GM19467 (cell line): ENCODE results near the gene IVD.

Experiments used
- ATAC-seq: cut with Tn5 transposase; IDR thresholded peaks from one replicate; pipeline ENCODE4 v1.9.1; 2021; ENCODE audit warnings: mild to moderate bottlenecking, moderate library complexity; ENCODE audit not compliant: unreplicated experiment

Gene IVD

DNA sequence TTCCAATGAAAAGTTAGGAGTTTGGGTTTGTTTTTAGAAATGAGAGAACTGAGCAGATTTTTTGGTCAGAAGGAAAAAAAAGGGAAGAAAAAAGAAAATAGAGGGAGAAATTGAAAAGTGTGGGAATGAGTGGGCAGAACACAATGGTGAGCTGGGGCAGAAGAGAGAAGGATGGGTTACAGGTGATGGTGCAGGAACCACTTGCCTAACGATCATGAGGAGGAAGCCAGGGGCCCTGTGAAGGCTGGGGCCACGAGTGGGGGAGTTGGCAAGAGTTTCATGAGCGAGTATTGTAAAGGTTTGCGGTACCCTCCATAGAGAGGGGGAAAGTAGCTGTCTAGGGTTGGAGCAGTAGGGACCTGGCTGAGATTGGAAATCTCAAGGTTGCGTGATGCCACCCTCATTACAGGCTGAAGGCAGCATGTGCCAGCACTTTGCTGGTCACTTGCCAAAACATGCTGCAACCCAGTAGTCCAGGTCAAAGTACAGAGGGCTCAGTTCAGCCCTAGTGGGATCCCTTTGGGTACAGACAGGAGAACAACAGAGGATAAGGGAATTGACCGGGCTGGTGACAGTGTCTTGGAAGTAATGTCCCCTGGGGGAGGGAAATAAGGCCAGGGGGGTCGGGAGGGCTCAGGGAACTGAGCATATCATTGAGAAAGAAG is 6.6 kb downstream of the IVD start:
- ATAC-seq: no peak

DNA sequence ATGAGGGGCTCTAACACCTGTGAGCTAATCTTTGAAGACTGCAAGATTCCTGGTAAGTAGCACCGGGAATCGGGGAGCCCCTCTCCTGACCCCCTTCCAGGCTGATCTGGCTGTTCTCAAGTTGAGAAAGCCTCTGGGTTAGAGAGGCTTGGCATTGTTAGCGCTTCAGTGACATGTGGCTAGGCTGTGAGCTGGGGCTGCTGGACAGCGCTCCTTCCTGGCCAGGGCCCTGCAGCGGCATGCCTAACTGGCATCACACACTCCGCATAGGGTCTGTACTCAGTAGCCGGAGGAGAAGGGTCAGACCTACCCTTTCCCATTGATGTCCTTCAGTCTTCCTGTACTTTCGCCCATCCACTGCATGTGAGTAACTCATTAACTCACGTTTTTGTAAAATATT is 7.4 kb downstream of the IVD start:
- no peak for ATAC-seq

- ATAC-seq: no peak
Measured at GRCh38 chr15:40414816-40415215, 9.2 kb downstream of the IVD start.

GRCh38 chr15:40415226-40415625 is 9.6 kb downstream of the IVD start:
- ATAC-seq: no peak

DNA sequence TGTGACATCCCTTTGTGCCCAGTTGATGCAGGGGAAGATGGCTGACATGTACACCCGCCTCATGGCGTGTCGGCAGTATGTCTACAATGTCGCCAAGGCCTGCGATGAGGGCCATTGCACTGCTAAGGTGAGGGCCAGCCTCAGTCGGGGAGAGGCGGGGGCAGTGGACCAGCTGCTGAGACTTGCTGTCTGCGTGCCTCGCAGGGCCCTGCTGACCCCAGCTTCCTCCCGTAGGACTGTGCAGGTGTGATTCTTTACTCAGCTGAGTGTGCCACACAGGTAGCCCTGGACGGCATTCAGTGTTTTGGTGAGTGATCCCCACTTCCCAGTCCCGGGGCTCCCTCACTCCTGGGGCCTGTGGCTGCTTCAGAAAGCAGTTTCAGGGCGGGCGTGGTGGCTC is 10.5 kb downstream of the IVD start:
- ATAC-seq: no peak

GRCh38 chr15:40418126-40418525 is 12.5 kb downstream of the IVD start:
- no peak for ATAC-seq

DNA sequence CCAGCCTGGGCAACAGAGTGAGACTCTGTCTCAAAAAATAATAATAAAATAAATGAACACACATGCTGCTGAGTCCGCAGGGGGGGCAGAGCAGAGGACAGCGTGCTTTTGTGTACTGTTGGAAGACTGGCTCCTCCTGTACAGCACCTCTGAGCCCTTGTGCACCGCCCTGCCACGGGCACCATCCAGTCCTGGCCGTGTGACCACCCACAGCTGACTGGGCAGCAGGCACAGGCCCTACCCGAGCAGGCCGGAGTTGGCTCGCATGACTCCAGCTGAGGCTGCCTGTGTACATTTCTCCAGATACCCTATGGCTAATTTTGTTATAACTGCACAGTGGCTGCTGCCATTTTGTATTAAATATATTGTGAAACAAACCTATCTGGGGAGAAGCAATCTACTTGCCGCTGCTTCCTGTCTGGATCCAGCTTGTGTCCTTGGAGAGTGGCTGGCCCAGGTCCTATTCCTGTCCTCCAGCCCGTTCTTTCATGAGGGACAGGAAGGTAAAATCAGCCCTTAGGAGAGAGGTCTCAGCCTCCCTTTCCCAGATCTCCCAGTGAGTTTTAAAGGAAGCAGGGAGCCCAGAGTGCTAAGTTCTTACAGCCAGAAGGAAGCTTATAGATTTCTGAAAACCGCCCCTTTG is 14.6 kb downstream of the IVD start:
- no peak for ATAC-seq

DNA sequence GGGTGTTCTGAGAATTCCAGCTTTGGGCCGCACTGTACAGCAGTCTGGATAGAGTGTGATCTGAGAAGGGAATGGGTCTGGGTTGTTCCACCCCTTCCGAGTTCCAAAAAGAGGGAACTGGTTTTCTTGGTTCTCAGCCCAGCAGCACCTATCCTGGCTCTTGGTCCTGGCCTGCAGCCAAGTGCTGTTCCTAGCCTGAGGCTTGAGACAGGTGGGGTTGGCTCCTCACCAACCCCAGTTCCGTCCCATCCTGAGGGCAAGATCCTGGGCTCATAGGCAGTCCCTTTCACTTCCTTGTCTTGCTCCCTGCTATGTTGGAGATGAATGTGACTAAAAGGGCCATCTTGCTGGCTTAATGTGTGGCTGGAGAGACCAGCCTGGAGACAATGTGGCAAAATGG is 15.2 kb downstream of the IVD start:
- ATAC-seq: no peak

GRCh38 chr15:40421246-40422157 is 15.9 kb downstream of the IVD start:
- peak; percentile 73 for ATAC-seq

DNA sequence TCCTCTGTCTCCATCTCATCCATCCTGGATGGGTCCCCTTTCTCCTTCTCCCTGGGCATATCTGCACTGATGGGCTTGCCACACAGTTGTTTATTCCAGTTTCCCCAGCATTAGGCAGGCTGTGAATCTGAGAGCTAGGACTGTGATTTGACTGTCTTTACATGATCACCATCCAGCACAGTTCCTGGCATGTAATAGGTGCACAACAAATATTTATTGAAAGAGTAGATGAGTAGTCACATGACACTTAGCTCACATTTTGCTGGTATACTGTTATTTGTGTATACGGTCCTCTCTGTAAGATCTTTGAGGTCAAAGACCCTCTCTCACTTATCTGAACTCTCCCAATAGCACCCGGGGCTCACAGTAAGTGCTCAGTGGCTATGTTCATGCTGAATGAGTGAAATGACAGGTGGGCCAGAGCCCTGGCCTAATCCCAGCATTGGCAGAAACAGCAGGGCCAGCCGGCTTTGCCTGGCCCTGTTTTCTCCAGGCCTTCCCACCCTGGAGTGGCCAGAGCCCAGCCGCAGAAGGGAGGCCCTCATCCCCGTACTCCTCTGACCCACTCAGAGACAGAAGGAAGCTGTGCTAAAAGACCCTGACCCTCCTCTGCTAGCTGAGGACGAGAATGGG is 19.0 kb downstream of the IVD start:
- no peak for ATAC-seq

DNA sequence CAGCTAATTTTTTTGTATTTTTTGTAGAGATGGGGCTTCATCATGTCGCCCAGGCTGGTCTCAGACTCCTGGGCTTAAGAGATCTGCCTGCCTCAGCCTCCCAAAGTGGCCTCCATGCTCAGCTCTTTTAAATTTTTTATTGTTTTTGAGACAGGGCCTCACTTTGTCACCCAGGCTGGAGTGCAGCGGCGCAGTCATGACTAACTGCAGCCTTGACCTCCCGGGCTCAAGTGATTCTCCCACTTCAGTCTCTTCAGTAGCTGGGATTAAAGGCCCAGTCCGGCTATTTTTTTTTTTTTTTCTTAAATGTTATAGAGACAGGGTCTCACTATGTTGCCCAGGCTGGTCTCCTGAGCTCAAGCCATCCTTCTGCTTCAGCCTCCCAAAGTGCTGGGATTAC is 20.1 kb downstream of the IVD start:
- ATAC-seq: no peak

DNA sequence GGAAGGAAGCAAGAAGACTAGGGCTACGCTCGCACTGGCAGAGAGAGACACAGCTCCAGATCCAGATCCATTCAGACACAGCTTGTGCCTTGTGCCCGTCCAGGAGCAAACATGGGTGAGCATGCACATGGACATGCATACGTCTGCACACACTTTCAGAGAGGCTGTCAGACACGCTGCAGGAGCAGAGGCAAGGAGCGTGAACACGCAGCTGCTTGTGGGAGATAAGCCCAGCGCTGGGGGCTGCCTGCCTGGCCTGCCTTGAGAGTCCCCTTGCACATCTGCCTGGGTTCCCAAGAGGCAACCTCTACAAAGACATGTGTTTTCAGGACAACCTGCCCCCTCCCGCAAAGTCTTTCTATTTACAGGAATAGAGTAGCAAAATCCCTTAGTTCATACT is 21.6 kb downstream of the IVD start:
- ATAC-seq: no peak

DNA sequence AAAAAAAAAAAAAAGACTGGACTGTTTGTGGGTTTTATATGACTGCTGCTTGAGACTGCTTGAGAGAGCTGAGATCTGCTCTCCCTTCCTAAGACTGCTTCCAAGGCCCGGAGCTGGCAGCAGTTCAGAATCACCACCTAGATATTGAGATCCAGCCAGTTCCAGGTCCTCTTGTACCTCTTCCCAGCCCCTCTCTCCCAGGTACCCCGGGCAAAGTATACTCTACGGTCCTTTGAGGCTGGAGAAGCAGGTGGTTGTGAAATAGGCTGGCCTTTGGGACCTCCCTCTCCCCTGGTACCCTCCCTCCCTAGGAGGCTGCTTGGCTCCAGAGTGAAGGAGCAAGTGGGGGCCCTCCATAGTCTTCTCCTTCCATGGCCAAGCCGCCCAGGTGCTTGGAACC is 22.6 kb downstream of the IVD start:
- no peak for ATAC-seq

DNA sequence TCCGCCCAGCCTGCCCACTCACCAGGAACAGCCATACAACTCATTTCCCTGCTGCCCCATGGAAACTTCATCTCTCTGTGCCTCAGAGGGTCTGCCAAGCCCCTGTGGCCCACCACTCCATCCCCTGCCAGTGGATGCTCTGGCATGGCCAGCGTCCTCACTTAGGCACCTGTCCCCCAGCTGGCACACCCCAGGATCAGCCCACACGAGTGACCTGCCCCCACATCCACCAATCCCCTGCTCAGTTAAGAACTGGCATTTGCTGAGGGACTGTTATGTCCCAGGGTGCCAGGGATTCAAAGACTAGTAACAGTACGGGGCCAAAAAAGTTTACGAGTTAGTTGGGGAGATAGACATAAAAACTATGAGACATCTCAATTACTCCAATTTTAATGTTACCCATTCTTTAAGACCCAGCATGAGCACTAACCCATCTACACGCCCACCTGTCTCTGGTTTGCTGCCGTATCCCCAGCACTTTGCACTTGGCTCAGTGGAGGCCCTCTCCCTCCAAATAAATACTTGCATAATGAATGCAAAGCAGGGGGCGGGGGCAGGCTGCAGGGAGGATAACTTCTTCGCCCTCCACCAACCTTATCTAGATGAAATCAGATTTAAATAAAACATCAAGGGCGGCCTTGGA is 23.6 kb downstream of the IVD start:
- ATAC-seq: no peak

DNA sequence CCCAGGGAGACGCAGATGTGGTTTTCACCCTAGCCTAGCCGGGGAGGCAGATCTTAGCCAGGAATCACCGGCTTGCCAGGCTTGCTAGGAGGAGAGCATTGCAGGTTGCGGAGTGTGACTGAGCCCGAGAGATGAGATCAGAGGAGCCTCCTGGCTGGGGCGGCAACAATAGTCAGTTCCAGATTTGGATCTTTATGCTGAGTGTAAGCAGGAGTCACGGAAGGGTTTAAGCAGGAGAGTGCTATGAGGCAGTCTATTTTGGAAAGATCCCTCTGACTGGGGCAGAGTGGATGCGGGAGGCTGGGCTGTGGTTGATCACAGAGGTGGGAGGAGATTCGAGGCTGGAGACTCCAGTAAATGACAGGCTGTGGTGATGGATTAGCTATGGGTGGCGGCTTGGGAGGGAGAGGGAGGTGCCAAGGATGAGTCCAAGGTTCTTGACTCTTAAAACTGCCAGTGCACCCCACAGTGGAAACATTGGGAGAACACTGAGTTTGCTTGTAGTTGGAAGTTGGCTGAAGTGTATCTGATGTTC is 24.7 kb downstream of the IVD start:
- ATAC-seq: no peak

DNA sequence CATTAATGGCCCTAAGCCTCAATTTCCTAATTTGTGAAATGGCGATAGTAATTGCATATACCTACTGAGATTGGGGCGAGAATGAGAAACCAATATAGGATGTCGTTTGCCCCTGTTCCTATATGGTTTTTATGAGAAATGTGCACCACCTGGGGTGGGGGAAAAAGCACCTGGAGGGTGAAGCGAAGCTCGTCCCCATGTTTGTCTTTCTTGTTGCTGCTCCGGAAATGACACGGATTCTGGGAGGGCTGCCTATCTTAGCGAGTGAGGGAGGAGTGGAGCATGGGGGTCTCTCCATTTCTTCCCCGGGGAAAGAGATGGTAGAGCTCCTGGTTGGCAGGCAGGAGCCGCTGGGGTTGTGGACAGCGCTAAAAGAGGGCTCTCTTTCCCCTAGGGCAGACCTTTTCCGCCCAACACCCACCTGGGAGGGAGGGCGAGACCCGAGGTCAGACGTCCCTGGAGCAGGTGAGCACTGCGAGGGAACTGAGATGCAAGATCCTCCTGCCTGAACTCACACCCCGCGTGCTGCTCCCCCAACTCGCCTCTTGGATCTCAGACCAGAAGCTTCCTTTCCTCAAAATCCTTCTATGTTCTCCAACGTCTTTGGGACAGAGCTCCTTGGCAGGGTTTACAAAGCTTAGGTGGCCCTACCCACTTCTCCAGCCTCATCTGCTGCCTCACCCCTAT is 29.6 kb downstream of the IVD start:
- no peak for ATAC-seq

GRCh38 chr15:40435710-40436089 is 30.1 kb downstream of the IVD start:
- no peak for ATAC-seq

DNA sequence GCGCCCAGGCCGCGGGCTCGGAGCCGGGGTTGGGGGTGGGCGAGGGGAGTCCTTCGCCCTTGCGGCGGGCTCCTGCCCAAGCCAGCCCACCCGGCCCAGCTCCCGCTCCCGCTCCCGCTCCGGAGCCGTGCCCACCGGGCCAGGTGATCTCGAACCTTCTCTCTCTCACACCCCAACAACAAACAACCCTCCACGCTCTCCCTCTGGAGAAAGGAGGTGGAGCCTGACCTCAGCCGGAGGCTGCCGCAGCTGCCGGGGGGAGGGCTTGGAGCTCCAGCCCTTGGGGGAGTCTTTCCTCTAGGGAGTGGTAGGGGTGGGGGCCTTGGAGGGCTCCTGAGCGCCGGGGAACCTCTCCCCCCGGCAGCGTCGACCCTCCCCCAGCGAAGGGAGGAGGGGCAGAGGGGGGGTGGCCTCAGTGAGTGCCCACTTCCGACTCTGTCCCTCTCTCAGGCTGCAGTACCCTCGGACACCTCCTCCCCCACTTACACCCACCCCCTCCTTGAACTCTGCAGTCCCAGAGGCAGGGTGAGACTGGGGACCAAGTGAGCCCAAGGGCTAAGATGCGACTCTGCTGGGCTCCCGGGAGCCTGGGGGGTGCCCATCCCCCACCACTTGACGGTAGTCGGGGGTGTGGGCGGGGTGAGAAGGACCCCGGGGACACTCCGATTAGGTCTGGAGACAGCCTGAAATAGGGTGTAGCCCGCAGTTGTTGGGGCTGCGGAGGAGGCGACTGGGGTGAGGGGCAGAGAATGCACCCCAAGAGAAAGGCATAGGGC is 30.7 kb downstream of the IVD start:
- no peak for ATAC-seq
